NCI-H69 (cell line): ENCODE results near the gene EIF4A3.
"Not testable (repeated sequence)": the region's sequence is repeated elsewhere in the genome, so short reads cannot be mapped to it uniquely, and the experiment has no call there.

Source experiments
- DNase-seq: peaks from one replicate; lab custom pipeline; 2025; lab: John Stamatoyannopoulos, UW

Gene EIF4A3

GRCh38 chr17:80171681-80172080, 24.8 kb upstream of the EIF4A3 start:
- no peak for DNase-seq

- no peak for DNase-seq
Observed at GRCh38 chr17:80169784-80170500, 23.0 kb upstream of the EIF4A3 start, which contains the start of gene CARD14. TSS of gene CARD14 (plus strand) at chr17:80170030. CDS start at chr17:80181439, 11,409 bp downstream.

GRCh38 chr17:80169107-80169506, 22.2 kb upstream of the EIF4A3 start:
- DNase-seq = no peak

GRCh38 chr17:80168371-80168770, 21.4 kb upstream of the EIF4A3 start:
- peak; percentile 36 for DNase-seq

GRCh38 chr17:80166446-80166845, 19.5 kb upstream of the EIF4A3 start:
- DNase-seq = no peak

GRCh38 chr17:80164185-80164584, 17.3 kb upstream of the EIF4A3 start:
- no peak for DNase-seq

DNA sequence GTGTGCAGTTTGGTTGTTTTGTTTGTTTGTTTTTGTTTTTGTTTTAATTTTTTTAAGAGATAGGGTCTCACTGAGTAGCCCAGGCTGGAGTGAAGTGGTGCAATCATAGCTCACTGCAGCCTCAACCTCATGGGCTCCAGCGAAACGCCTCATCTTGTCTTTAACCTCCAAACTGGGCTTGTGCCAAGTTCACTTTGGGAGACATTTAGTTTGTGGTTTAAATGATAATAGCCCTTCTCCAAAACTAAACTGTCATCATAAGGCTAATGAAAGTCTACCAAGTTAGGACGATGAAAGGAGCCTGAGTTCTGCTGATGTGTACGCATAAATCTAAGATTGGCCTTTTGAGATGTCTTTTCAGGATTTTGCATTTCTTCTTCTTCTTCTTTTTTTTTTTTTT, 16.4 kb upstream of the EIF4A3 start:
- no peak for DNase-seq

GRCh38 chr17:80160536-80160935, 13.6 kb upstream of the EIF4A3 start:
- DNase-seq = no peak

GRCh38 chr17:80158846-80159245, 11.9 kb upstream of the EIF4A3 start:
- no peak for DNase-seq

DNA sequence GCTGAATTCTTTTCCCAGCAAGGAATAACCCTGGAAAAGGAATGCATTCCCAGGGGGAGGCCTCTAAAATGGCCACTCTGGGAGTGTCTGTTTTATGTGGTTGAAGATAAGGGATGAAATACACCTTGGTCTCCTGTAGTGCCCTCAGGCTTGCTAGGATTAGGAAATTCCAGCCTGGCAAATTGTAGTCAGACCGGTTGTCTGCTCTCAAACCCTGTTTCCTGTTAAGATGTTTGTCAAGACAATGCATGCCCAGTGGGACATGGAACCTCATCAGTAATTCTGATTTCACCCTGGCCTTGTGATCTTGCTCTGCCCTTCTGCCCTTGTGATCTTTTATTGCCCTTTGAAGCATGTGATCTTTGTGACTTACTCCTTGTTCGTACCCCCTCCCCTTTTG, 8.7 kb upstream of the EIF4A3 start:
- DNase-seq = not testable (repeated sequence)

DNA sequence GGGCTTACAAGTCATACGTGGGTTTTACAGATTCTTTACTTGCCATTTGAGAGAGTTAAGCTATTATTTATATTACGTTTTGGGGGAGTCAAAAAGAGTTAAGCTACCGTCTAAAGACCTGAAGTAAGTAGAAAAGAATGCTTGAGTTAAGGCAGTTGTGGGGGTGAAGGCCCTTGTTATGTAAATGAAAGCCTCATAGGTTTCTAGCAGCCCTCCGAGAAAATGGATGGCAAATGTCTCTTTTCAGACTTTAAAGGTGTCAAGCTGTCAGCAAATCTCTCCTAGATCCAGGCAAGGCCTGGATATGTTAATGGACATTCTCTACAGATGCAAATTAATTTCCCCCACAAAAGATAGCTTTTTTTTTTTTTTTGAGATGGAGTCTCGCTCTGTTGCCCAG, 7.2 kb upstream of the EIF4A3 start:
- DNase-seq = no peak

DNA sequence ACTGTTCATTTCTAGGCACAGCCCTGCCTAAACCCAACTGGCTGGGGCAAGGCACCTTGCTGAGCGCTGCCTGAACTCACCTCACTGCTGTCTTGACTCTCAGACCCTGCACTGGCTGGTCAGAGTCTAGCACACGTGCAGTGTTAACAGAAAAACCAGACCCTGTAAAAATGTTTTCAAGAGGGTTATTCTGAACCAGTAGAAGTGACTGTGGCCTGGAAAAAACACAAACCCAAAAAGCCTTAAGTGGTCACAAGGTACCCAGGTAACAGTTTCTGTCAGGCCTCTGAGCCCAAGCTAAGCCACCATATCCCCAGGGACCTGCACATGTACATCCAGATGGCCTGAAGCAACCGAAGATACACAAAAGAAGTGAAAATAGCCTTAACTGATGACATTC, 6.1 kb upstream of the EIF4A3 start:
- DNase-seq = no peak

DNA sequence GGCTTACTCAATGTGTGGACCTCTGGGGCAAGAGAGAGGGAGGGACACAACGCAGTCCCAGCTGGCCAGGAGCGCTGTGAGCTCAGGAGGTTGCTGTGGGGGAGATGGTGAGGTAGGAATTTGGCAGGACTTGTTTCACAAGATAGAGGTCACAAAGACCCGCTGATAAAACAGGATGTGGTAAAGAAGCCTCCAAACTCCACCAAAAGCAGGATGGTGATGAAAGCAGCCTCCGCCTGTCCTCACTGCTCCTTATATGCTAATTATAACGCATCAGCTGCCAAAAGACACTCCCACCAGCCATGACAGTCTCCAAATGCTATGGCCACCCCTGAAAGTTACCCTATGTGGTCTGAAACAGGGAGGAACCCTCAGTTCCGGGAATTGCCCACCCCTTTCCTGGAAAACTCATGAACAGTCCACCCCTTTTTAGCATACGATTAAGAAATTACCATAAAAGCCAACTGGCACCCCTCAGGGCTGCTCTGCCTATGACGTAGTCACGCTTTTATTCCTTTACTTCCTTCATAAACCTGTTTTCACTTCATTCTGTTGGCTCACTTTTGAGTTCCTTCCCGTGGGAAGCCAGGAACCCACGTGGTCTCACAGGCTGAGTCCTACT, 5.3 kb upstream of the EIF4A3 start:
- DNase-seq = no peak

DNA sequence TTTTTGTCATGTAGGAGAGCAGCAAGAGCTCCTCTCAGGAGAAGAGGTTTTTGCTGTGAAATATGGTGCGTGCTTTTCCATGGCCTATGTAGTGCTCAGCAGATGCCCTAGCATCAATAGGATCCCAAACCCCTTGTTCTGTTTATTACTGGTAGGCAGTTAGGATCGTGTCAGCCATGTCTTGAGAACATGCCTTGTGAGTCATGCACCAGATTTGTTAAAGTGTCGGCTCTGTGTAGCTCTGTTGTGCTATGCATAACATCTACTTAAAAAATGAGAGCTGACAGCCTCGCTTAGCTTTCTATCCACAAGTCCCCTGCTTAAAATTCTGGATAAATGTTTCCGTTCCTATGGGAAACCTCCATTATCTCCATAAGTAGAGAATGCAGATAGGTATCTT, 4.4 kb upstream of the EIF4A3 start:
- DNase-seq = no peak

GRCh38 chr17:80146121-80147034, 550 bp downstream of the EIF4A3 start:
- peak; percentile 68 for DNase-seq

DNA sequence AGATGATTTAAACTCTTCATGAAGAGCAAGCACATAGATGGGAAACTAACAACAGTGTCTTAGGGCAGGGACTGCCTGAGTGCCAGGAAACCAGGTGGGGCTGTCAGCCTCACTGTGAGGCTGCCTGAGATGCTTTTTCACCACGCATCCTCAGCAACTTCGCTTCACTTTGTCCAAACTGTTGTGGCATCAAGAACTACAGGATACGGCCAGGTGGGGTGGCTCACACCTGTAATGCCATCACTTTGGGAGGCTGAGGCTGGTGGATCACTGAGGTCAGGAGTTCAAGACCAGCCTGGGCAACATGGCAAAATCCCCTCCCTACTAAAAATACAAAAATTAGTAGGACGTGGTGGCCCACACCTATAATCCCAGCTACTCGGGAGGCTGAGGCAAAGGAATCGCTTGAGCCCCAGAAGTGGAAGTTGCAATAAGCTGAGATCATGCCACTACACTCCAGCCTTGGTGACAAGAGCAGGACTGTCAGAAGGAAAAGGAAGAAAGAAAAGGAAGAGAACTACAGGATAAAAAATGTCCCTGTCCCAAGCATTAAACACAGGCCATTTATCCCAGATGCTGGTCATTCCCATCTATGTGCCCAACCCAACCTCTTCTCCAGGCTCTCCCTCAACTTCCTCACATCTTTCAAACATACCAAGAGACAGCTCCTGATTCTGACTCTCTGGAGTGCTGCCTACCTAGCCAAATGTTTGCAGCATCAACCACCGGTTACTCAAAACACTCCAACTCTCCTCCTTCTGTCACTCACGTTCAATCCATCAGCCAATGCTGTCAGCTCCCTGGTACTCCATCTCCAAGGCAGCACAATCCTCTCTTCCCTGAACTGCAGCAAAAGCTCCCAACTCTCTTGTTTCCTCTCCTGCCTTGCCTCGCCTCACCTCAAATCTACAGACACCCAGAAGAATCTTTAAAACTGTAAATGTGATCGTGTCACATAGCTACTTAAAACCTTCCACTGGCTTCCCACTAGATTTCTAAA, 1.6 kb downstream of the EIF4A3 start:
- DNase-seq = no peak

DNA sequence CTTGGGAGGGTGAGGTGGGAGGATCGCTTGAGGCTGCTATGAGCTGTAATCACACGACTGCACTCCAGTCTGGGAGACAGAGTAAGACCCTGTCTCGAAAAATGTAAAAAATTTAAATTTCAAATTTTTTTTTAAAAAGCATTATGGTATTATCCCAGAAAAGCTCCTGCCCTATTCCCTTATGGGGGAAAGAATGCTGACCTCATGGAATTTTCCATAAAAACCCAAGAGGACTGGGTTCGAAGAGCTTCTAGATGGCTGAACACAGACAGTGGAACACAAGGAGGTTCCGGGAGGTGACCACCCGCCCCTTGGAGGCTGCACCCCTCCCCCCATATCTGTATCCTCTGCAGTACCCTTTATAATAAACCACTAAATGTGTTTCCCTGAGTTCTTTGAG, 4.0 kb downstream of the EIF4A3 start:
- DNase-seq = no peak

DNA sequence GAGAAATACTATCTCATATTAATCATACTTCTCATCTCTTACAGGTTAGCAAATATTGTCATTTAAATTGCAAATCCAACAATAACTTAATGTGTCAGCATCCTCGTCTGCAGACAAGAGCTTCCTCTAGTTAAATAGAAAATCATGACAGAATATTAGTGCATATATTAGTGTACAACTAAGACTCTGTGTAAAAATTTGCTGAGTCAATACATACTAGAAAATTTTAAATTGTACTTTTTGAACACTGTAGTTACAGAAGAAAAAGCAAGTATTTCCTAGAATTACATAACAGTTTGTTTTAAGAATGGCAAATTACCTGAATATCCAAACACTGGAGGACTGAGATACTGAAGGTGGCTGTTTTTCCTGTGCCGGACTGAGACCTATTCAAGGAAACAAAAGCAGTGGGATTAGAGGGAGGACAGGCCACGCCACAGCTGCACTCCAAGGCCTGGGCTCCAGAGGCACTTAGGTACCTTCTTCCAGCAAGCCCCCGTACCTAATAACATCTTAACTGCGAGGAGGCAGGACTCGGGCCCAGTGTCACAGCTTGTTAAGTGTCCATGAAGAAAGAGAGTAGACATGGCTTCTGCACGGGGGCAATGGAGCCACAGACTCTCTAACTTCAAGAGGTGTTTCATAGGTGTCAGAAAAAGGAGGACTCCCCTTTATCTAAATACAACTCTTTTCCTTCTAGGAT, 5.3 kb downstream of the EIF4A3 start:
- DNase-seq = no peak

GRCh38 chr17:80138856-80139426, 8.0 kb downstream of the EIF4A3 start:
- no peak for DNase-seq

DNA sequence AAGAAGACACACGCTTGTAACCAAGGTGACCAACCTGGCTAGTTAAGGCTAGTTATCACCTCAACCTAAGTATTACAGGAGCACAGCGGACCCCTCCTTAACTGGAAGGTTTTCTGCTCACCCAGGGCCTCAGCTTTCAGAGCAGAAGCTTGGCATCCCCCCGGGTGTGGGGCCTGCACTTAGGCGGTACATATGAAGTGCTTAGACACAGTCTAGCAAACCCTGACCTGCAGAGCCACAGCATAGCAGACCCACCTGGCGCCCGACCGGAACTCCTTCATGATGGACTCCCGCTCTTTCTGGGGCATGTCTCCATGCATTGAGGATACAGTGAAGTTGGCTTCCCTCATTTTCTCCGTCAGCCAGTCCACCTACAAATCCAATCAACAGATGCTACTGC, 9.8 kb downstream of the EIF4A3 start:
- DNase-seq = no peak

- DNase-seq = no peak
Observed at GRCh38 chr17:80133626-80133970, 13.3 kb downstream of the EIF4A3 start.
